H1 (cell line): ENCODE results near the gene GOSR1. TPM values are rescaled to one million over a fixed set of nuclear protein-coding genes. Genes with fewer than 3 reads are reported as not detected.

Source experiments
- BRCA1 ChIP-seq: IDR thresholded peaks from 2 replicates; pipeline ENCODE4 v1.6.1; 2012; ENCODE audit warnings: low read depth, low read length, improper control_type of control experiment
- CEBPB ChIP-seq: IDR thresholded peaks from 2 replicates; pipeline ENCODE4 v1.6.1; 2012; ENCODE audit warnings: low read depth, low read length
- CHD1 ChIP-seq: IDR thresholded peaks from 2 replicates; pipeline ENCODE4 v1.6.1; 2012; ENCODE audit warnings: low read depth, low read length, improper control_type of control experiment
- CTBP2 ChIP-seq: IDR thresholded peaks from 2 replicates; pipeline ENCODE4 v1.7.0; 2011; ENCODE audit warnings: borderline replicate concordance, mild to moderate bottlenecking, moderate library complexity, mixed read lengths, low read length; ENCODE audit not compliant: insufficient read depth, insufficient read length
- KDM4A ChIP-seq: IDR thresholded peaks from one replicate; pipeline ENCODE4 v1.7.1; 2012; ENCODE audit warnings: low read depth, mild to moderate bottlenecking, moderate library complexity, low read length, inconsistent platforms; ENCODE audit not compliant: severe bottlenecking
- NRF1 ChIP-seq: IDR thresholded peaks from 2 replicates; pipeline ENCODE4 v1.6.1; 2011; ENCODE audit warnings: mild to moderate bottlenecking, low read depth, low read length, improper control_type of control experiment
- POLR2AphosphoS5 ChIP-seq: IDR thresholded peaks from 2 replicates; pipeline ENCODE4 v1.6.1; 2011; ENCODE audit warnings: low read depth, low read length
- SAP30 ChIP-seq: fragments of 300-600 bp; sonication (generic); IDR thresholded peaks from 2 replicates; pipeline ENCODE4 v1.7.1; 2012; ENCODE audit warnings: low read length, moderate library complexity, mild to moderate bottlenecking, inconsistent platforms; ENCODE audit not compliant: insufficient read depth, insufficient replicate concordance
- TAF1 ChIP-seq: IDR thresholded peaks from 2 replicates; pipeline ENCODE4 v1.6.1; 2011; ENCODE audit warnings: mild to moderate bottlenecking, low read depth, low read length
- TCF12 ChIP-seq: IDR thresholded peaks from 2 replicates; pipeline ENCODE4 v1.6.1; 2011; ENCODE audit warnings: low read depth, mild to moderate bottlenecking, low read length
- YY1 ChIP-seq: IDR thresholded peaks from 2 replicates; pipeline ENCODE4 v1.6.1; 2011; ENCODE audit warnings: low read depth, mild to moderate bottlenecking, low read length
- polyA plus RNA-seq, 7 experiments: library from polyadenylated mRNA; depleted of rRNA in 3 of 7; stranded (reverse) in 5 of 7; unstranded in 2 of 7; fragments of >200 nt in 5 of 7; fragments of 200-250 nt in 2 of 7; gene quantifications; 1 replicate in 5 of 7; 2 replicates in 1 of 7; 4 replicates in 1 of 7; pipeline versions ENCODE4 v1.2.1 to v1.2.3, GENCODE V29; 2011 to 2013; ENCODE audit warnings: missing spikeins in 2 of 7, mixed read lengths in 2 of 7
- total RNA-seq: library from RNA; stranded (reverse); fragmentation: NEBNext Ultra II Directional; extraction: Animal tissue kit (Norgen Biotek cat#: 25700); gene quantifications from 2 replicates; pipeline ENCODE4 v1.2.1, GENCODE V29; 2021
- TF ChIP-seq, protein P1 (sequence below): fragments of 300-600 bp; sonication (generic); IDR thresholded peaks from 2 replicates; pipeline ENCODE4 v1.7.1; 2012; ENCODE audit warnings: low read length, moderate library complexity, mild to moderate bottlenecking, inconsistent platforms; ENCODE audit not compliant: insufficient replicate concordance
- TF ChIP-seq, protein P2 (sequence below): IDR thresholded peaks from 2 replicates; pipeline ENCODE4 v1.6.1; 2012; ENCODE audit warnings: inconsistent platforms

The GOSR1 gene
- total and polyA plus RNA-seq, 2 of the 8 experiments (the other 6 are each of a cell fraction or from before 2014, with no cell fraction given) = 9.2 to 43.3 TPM

DNA sequence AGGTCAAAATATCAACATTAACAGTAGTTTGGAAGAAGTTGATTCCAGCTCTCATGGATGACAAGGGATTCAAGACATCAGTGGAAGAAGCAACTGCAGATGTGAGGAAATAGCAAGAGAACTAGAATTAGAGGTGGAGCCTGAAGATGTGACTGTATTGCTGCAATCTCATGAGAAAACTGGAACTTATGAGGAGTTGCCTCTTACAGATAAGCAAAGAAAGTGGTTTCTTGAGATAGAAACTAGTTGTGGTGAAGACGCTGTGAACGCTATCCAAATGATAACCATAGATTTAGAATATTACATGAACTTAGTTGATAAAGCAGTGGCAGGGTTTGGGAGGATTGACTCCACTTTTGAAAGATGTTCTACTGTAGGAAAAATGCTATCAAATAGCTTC lies 67.8 kb downstream of the GOSR1 start (continued):
- TF ChIP-seq, protein P1, sequence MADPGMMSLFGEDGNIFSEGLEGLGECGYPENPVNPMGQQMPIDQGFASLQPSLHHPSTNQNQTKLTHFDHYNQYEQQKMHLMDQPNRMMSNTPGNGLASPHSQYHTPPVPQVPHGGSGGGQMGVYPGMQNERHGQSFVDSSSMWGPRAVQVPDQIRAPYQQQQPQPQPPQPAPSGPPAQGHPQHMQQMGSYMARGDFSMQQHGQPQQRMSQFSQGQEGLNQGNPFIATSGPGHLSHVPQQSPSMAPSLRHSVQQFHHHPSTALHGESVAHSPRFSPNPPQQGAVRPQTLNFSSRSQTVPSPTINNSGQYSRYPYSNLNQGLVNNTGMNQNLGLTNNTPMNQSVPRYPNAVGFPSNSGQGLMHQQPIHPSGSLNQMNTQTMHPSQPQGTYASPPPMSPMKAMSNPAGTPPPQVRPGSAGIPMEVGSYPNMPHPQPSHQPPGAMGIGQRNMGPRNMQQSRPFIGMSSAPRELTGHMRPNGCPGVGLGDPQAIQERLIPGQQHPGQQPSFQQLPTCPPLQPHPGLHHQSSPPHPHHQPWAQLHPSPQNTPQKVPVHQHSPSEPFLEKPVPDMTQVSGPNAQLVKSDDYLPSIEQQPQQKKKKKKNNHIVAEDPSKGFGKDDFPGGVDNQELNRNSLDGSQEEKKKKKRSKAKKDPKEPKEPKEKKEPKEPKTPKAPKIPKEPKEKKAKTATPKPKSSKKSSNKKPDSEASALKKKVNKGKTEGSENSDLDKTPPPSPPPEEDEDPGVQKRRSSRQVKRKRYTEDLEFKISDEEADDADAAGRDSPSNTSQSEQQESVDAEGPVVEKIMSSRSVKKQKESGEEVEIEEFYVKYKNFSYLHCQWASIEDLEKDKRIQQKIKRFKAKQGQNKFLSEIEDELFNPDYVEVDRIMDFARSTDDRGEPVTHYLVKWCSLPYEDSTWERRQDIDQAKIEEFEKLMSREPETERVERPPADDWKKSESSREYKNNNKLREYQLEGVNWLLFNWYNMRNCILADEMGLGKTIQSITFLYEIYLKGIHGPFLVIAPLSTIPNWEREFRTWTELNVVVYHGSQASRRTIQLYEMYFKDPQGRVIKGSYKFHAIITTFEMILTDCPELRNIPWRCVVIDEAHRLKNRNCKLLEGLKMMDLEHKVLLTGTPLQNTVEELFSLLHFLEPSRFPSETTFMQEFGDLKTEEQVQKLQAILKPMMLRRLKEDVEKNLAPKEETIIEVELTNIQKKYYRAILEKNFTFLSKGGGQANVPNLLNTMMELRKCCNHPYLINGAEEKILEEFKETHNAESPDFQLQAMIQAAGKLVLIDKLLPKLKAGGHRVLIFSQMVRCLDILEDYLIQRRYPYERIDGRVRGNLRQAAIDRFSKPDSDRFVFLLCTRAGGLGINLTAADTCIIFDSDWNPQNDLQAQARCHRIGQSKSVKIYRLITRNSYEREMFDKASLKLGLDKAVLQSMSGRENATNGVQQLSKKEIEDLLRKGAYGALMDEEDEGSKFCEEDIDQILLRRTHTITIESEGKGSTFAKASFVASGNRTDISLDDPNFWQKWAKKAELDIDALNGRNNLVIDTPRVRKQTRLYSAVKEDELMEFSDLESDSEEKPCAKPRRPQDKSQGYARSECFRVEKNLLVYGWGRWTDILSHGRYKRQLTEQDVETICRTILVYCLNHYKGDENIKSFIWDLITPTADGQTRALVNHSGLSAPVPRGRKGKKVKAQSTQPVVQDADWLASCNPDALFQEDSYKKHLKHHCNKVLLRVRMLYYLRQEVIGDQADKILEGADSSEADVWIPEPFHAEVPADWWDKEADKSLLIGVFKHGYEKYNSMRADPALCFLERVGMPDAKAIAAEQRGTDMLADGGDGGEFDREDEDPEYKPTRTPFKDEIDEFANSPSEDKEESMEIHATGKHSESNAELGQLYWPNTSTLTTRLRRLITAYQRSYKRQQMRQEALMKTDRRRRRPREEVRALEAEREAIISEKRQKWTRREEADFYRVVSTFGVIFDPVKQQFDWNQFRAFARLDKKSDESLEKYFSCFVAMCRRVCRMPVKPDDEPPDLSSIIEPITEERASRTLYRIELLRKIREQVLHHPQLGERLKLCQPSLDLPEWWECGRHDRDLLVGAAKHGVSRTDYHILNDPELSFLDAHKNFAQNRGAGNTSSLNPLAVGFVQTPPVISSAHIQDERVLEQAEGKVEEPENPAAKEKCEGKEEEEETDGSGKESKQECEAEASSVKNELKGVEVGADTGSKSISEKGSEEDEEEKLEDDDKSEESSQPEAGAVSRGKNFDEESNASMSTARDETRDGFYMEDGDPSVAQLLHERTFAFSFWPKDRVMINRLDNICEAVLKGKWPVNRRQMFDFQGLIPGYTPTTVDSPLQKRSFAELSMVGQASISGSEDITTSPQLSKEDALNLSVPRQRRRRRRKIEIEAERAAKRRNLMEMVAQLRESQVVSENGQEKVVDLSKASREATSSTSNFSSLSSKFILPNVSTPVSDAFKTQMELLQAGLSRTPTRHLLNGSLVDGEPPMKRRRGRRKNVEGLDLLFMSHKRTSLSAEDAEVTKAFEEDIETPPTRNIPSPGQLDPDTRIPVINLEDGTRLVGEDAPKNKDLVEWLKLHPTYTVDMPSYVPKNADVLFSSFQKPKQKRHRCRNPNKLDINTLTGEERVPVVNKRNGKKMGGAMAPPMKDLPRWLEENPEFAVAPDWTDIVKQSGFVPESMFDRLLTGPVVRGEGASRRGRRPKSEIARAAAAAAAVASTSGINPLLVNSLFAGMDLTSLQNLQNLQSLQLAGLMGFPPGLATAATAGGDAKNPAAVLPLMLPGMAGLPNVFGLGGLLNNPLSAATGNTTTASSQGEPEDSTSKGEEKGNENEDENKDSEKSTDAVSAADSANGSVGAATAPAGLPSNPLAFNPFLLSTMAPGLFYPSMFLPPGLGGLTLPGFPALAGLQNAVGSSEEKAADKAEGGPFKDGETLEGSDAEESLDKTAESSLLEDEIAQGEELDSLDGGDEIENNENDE = no peak
- TF ChIP-seq TAF1 = no peak
- no peak for TF ChIP-seq KDM4A
- TF ChIP-seq BRCA1 = no peak
- TF ChIP-seq CEBPB = no peak
- TF ChIP-seq CTBP2 = no peak
- TF ChIP-seq YY1 = no peak
- TF ChIP-seq TCF12 = no peak
- TF ChIP-seq, protein P2, sequence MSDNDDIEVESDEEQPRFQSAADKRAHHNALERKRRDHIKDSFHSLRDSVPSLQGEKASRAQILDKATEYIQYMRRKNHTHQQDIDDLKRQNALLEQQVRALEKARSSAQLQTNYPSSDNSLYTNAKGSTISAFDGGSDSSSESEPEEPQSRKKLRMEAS = no peak
- TF ChIP-seq NRF1 = no peak
- TF ChIP-seq CHD1 = no peak
- no peak for TF ChIP-seq POLR2AphosphoS5
- no peak for TF ChIP-seq SAP30
